DMS 273 treated with DMSO at 0.1 percent for 48 hours (cell line): ENCODE results near the gene TEAD1.
A peak's percentile ranks its signal among the peaks of the same experiment; 100 is the strongest.

Experiments used
- DNase-seq: peaks from one replicate; lab custom pipeline; 2025; lab: John Stamatoyannopoulos, UW

TEAD1 gene

GRCh38 chr11:12809864-12810567, 135.8 kb downstream of the TEAD1 start:
- DNase-seq: no peak

GRCh38 chr11:12810568-12810894, 136.3 kb downstream of the TEAD1 start:
- DNase-seq: no peak

- DNase-seq: no peak
Measured at GRCh38 chr11:12811861-12812260, 137.6 kb downstream of the TEAD1 start.

GRCh38 chr11:12812849-12813248, 138.6 kb downstream of the TEAD1 start:
- no peak for DNase-seq

GRCh38 chr11:12813371-12814225, 139.4 kb downstream of the TEAD1 start:
- no peak for DNase-seq

GRCh38 chr11:12815129-12815480, 140.9 kb downstream of the TEAD1 start:
- no peak for DNase-seq

GRCh38 chr11:12815931-12816494, 141.8 kb downstream of the TEAD1 start:
- DNase-seq: no peak

- no peak for DNase-seq
Measured at GRCh38 chr11:12817681-12818332, 143.6 kb downstream of the TEAD1 start.

GRCh38 chr11:12818333-12819015, 144.3 kb downstream of the TEAD1 start:
- DNase-seq: no peak

- no peak for DNase-seq
Measured at GRCh38 chr11:12822392-12823022, 148.3 kb downstream of the TEAD1 start.

GRCh38 chr11:12824281-12825041, 150.2 kb downstream of the TEAD1 start:
- no peak for DNase-seq

GRCh38 chr11:12826441-12826840, 152.2 kb downstream of the TEAD1 start:
- no peak for DNase-seq

- no peak for DNase-seq
Measured at GRCh38 chr11:12827369-12827768, 153.1 kb downstream of the TEAD1 start.

- DNase-seq: peak; percentile 47
Measured at GRCh38 chr11:12827929-12828812, 153.9 kb downstream of the TEAD1 start.

GRCh38 chr11:12829131-12829530, 154.9 kb downstream of the TEAD1 start:
- no peak for DNase-seq

- no peak for DNase-seq
Measured at GRCh38 chr11:12829540-12830314, 155.5 kb downstream of the TEAD1 start.

- no peak for DNase-seq
Measured at GRCh38 chr11:12831471-12832202, 157.4 kb downstream of the TEAD1 start.

- DNase-seq: peak; percentile 18
Measured at GRCh38 chr11:12832480-12833224, 158.4 kb downstream of the TEAD1 start.
